HL-60/S4 (cell line): ENCODE results near the gene DDB1.

Source experiments
- in situ Hi-C: fragments of 300-500 bp; cut with MboI; formaldehyde crosslinking; loops from 2 replicates; pipeline ENCODE4 v1.14.3; 2022; ENCODE audit warnings: low sequenced_read_pairs

DDB1 gene

DNA sequence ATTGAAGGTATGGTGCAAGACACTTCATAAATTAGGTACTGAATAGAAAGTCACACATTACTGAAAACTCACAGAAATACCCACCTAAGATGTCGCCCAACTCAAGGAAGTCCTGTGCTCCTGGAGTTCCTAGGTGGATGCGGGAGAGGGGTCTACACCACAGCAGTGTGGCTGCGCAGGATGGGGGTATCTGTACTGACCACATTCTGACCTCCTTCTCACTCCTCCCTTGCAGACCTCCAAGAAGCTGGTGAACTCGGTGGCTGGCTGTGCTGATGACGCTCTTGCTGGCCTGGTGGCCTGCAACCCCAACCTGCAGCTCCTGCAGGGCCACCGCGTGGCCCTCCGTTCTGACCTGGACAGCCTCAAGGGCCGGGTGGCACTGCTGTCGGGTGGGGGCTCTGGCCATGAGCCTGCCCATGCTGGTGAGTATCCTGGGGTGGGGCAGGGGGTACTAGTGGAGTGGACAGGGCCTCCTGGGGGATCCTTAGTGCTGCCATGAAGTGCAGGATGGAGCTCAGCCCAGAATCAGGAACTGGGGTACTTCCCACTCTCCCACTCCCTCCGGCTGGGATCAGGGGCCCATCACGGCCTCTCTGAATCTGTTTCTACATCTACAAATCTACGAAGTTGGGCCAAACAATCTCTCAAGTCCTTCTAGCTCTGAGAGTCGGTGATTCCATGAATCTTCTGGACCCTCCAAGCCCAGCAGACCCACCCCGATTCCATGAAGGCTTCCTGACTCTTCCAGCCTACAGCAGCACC is 5.0 kb upstream of the DDB1 start:
- in situ Hi-C loops: loop anchor here (10.0 kb wide), 1 partner anchor 47 kb away; no protein-coding TSS in a partner anchor

DNA sequence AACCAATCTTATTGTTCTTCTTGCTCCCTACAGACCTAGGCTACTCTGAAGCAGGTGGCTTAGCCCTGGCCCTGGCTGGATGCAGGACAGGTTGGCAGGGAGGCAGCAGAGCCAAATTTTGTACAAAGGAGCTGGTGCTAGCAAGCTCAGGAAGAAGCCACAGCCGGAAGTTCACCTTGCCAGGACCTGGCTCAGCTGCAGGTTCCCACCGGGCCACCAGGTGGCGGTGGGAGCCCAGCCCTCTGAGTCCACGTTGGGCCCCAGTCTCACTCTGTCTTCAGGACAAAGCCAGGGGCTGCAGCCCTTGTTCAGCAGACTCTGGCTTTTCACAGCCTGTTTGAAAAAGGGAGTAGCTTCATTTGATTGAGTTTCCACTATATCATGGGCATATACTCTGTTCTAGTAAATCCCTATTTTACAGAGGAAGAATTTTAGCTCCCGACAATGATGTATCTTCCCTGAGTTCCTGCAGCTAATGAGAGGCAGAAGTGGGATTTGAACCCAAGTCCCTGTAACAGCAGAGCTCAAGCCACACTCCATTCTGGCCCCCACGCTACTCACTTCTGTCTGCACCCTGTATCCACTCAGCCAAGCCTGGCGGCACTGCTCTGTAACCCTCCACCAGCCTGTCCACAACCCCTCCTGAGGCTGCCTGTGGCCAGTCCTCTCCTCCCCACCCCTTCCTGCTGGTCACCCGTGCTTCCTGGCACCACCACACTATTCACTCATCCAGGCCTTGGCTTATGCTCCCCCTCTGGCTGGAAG is 3.4 kb upstream of the DDB1 start:
- in situ Hi-C loops: loop anchor here (10.0 kb wide), 1 partner anchor 48 kb away; no protein-coding TSS in a partner anchor

DNA sequence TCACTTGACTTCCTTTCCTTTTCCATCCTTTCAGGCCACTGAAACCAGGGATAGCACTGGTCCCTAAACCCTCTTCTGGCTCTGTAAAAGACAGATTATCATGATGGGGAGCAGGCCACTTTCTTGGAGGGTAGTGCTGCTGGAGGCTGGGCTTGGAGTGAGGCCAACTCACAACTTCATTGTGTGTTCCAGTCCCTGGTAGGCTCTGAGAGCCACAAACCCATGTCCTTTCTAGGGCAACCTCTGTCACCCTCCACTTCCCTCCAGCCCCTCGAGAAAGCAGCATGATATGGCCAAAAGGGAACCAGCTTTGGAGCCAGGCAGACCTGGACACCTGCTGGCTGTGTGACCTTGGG is 2.4 kb upstream of the DDB1 start:
- in situ Hi-C loops: loop anchor here (10.0 kb wide), 1 partner anchor 49 kb away; no protein-coding TSS in a partner anchor

DNA sequence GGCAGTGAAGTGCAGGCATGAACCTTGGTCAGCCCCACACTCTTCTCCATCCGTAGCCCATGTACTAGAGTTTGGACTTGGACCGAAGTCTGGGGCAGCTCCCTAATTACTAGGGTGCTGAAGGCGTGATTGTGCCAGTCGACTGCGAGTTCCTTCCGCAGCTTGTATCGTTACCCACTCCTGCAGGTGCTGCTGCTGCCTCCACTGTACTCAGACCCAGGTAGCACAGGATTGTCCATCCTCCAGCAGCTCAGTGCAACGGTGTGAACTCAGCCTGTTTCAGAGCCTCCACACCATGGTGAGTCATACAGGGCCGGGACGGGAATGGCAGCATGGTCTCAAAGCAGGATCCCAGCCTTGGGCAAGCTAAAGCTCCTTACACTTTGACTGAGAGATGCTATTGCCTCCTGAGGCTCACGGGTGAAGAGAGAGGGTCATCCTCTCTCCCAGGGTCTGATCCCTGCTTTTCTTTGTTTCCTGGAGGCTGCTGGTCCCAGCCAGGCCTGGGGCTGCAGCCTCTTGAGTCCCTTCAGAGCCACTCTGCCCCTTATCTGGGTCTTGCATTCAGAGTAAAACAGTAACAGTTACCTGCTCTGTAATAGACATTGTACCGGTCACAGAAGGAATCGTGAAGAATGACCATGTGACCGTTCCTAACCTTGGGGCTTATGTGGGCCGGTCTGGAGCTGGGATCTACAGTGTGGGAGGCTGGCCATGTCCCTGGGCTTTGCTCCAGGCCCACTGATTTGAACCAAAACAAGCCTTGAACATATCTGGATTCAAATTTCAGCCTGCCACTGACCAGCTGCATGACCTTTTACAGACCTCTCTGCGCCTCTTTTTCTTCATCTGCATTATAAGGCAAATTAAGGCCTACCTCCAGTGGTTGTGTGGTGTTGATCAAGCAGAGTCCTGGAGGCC is 1.8 kb upstream of the DDB1 start:
- in situ Hi-C loops: loop anchor here (10.0 kb wide), 1 partner anchor 50 kb away; no protein-coding TSS in a partner anchor

DNA sequence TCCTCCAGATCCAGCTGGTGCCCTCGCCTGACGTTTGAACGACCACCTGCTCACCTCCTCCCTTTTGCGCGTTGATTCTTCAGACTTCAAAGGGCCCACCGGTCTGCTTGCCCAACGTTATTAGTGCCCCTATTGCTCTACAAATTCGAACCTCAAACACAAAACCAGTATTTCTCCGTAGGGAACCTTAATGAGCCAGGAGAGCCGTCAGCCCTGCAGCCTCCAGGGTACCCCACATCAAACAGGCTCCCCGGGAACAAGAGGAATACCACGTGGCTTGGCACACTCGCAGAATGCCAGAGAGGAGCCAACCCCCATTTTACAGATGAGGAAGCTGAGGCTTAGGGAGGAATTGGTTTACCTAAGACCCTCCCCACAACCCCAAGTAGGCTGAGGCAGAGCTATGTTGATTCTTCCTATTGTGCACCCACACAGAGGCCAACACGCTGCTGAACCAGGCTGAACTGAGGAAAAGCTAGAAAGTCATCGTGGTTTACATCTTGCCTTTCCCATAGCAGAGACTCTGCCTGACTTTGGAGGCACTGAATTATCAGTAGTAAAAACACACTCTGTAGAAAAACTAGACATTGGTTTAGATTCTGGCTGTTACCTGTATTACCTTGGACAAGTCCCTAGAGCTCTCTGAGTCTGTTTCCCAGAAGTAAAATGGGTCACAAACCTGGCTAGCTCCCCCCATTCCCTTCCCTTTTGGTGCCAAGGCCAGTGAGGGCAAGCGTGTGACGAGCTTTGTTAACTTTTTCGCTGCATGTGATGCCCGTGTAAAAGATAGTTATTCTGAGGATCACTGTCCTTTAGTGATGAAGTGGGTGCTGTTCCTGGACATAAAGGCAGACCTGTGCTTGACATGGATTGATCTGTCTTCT is 887 bp upstream of the DDB1 start:
- in situ Hi-C loops: loop anchor here (10.0 kb wide), 1 partner anchor 51 kb away; no protein-coding TSS in a partner anchor

DNA sequence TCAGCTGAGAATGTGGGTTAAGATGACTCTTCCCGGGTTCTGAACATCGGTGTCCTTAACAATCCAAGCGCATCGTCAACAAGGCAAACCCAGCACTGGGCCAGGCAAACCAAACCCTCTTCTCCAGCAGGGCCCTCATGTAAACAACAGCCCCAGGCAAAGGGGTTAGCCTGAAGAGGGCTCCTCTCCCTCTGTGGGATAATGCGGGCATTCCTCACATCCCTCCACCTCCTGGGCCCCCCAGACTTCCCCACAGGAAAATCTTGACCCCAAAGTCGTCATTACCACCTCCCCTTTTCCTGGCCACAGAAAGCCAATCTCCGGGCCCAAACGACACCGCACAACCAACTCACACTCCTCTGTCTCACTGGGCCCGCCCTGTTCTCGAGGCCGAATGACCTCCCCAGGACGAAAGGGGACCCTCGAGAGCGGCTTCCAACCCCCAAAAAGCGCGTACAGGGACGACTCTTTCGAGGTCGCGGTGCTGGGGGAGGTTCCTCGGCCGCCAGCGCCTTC is 566 bp downstream of the DDB1 start:
- in situ Hi-C loops: loop anchor here (10.0 kb wide), 1 partner anchor 52 kb away; no protein-coding TSS in a partner anchor

DNA sequence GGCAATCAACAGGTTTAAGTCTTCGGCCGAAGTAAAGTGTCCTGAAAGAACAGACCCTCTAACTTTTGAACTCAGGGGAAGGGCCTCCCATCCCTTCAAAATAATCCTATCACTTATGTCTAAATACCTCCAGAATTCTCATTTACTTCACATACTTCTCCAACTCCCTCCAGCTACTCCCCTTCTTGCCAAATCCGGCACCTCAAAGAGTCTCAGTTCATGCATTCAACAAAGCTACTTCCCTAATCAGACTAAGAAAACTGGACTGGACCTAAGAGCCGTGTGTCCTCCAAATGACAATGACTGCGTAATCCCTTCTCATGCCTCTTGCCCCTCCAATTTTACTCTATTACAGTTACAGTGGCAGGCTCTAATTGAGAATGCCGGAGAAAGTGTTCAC is 1.3 kb downstream of the DDB1 start:
- in situ Hi-C loops: loop anchor here (10.0 kb wide), 1 partner anchor 53 kb away; no protein-coding TSS in a partner anchor

DNA sequence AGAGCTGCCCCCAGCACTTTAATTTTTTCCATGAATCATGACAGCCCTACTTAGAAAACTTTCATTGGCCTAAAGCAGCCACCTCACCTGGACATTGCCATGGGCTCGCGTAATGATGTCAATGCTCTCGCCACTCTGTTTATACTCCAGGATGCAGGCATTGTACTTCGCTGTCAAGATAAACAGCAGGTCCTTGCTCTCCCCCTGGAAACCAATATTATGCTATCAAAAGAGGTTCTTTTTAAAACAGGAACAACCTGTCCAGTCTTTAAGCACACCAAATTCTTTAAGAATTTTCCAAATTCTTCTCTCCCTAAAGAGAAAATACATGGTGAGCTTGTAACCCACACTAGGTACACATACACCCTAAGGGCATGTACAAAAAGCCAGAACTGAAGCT is 3.0 kb downstream of the DDB1 start:
- in situ Hi-C loops: loop anchor here (10.0 kb wide), 1 partner anchor 55 kb away; no protein-coding TSS in a partner anchor

DNA sequence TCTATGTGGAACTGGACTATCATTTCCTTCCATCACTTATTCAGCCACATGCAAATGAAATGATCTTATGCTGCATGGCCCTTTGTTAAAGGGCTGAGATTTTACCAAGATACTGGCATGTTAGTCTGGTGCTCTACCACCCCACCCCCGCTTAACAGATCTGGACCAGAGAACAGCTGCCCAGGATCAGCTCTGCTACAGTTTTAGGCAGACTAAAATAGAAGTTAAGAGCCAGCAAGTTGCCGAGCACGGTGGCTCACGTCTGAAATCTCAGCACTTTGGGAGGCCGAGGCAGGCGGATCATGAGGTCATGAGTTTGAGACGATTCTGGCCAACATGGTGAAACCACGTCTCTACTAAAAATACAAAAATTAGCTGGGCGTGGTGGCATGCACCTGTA is 4.6 kb downstream of the DDB1 start:
- in situ Hi-C loops: no loop called here

DNA sequence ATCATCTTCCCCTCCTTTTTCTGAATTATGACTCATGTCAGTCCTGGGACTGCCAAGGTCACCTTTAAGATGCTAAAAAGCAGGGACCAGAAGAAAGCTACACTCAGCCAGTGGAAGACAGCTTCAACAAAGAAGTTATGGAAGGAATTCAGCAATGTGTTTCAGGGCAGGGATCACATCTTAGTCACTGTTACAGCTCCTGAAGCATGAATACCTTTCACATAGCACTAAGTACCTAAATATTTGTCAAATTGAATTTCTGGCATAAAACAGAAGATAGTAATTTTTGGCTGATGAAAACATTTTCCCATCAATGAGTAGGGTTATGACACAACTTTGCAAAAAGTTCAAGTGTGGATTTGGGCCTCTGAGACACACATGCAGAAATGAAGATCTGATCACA is 5.2 kb downstream of the DDB1 start:
- in situ Hi-C loops: no loop called here

DNA sequence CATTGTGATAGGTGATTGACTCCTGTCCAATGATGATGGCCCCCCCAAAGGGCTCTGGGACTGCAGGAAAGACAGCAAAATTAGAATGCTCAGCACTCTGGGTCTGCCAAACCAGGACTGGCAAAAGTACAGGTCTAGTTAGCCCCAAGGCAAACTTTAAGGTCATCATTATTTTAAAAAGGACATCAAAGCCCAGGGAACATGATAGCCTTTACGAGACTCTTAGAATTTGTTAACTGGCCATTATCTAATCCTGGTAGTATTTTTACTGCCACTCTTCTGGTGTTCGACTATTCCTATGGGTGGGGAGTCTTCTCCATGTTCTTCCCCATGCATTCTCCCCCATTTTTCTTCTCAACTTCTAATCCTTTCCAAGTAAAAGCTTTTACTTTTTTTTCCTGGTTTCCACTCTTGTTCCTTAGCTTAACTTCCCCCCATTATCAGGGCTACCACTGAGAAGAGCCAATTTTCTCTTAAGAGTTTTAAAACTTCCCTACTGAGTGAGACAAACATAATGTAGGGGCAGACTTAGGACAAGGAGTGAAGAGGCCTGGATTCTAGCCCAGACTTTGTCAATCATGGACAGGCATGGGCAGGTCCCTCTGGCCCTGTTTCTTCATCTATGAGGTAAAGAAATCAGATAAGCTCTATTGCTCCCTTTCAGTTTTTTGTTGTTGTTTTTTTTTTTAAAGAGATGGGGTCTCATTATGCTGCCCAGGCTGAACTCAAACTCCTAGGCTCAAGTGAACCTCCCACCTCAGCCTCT is 7.1 kb downstream of the DDB1 start:
- in situ Hi-C loops: no loop called here

DNA sequence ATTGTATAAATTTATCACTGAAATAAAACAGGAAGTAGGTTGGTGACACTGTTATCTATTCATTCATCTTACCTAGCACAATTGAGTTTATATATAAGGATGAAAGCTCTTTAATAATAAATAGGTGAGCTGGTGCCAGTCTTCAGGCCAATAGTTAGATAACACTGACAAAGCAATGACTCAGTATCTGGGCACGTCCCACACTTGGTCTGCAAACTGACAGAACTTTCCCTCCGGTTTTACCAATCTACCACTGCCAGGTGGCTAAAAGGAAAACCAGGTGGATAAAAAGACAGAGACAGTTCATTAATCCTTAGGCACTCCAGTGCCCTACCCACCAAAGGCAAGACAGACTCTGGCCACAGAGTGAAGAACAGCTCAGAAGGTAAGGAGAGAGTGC is 17.6 kb downstream of the DDB1 start:
- in situ Hi-C loops: no loop called here

DNA sequence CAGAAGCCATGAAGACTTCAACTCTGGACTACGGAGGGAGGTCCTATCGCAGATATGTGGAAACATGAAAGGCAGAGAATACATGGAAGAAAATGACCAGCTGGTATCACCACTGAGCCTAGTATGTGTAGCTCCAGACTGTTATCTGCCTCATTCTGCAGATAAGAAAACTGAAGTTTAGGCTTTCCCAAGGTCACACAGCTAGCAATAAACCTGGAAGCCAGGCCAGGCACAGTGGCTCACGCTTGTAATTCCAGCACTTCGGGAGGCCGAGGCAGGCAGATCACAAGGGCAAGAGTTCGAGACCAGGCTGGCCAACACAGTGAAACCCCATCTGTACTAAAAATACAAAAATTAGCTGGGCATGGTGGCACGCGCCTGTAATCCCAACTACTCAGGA is 22.2 kb downstream of the DDB1 start:
- in situ Hi-C loops: no loop called here

DNA sequence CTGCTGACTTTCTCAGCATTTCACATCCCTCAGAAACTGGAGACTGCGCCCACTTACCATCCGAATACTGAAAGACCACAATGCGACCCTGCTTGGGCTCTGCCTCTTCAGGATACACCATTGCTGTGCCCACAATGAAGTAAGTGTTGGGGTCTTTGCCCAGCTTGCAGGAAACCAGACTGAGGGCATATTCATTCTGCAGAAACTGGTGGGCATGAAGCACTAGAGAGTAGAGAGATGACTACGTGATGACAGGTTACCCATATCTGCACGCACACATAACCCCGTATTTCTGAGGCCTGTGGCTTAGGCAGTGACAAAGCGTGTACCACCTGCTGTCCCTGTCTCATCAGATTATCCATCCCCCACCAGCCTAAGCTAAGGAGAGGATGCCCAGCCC is 23.2 kb downstream of the DDB1 start:
- in situ Hi-C loops: no loop called here

DNA sequence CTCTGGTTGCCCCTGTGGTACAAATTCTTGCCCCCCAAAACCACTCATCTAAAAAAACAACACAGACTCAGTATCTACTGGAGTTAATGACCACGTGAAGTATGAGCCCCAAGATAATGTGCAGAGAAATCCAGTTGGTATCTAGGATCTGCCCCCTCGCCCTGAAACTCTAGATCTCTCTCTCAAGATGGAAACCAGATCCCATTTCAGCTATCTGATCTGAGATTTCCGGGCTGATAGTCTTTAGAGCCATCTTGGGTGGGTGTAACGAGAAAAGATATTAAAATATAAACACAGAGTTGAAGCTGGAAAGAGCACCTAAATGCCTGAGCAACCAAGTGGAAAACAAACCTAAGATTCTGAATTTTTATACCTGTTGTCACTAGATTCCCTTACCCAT is 23.8 kb downstream of the DDB1 start:
- in situ Hi-C loops: no loop called here

DNA sequence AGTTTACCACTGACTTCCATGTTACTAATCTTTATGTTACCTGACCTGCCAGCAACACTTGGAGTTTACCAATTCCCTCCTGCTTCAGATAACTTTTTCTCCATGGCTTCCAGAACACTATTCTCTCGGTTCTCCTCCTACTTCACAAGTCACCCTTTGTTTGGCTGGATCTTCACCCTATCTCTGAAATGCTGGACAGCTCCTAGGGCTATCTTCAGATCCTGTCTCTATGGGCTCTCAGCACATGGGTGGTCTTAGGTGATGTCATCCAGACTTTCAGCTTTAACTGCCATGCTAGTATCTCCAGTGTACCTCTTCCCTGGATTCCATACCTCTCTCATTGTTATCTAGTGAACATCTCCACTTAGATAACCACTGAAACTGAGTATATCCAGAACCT is 25.6 kb downstream of the DDB1 start:
- in situ Hi-C loops: no loop called here

DNA sequence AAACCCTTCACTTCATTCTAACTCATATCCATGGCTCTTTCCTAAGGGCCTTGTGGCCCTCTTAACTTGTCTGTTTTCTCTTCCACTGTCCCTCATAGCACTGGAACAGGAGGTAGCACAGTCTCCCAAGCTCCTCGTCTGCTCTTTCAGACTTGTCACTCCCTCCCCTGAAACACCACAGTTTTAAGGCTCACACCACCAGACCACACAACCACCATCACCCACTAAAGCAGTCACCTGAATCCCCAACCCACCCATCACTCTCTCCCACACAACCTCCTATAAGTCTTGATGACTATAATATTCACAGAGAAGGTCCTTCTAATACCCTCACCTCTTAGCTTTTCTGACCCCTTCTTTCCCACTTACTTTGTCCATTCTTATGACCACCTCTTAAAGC is 26.7 kb downstream of the DDB1 start:
- in situ Hi-C loops: no loop called here

DNA sequence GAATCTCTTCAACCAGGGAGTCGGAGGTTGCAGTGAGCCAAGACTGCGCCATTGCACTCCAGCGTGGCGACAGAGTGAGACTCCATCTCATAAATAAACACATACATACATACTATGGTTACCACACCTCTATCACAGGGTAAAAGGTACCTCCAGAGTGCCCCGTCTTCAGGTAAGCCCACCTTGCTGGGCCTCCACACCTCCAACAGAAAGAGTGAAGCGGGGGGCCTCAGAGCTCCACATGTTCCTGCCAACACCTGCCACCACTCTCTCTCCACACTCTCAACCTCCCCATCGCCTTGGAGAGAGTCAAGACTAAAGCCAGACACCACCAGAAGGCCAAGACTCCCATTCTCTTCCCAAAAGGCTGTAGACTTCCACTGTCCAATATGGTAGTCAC is 27.5 kb downstream of the DDB1 start:
- in situ Hi-C loops: no loop called here

DNA sequence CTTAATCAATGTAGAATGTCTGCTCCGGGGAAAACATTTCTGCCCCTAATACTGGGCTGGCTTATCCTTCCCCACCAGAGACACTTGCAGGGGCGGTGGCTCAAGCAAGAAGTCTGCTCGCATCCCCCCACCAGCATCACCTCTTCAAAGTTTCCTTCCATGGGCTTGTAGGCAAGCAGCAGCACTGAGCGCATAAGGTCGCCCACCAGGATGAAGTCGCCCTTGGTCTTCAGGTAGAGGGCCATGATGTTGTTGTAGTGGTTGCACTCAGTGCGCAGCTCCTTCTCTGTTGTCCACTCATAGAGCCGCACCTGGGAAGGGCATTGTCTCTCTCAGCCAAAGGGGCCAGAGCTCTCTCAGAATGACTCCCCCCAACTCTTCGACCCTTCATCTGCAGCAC is 29.2 kb downstream of the DDB1 start:
- in situ Hi-C loops: no loop called here
